Measurements from ENCODE around the gene CARD9. TPM values are rescaled to one million over a fixed set of nuclear protein-coding genes. Genes with fewer than 3 reads are reported as not detected.

Gene CARD9
- total RNA-seq, 3 donors from 2014 or later (not counting 1 experiment from before 2014, with no cell fraction given) = 1.6 to 4.2 (median 4.0) TPM

DNA sequence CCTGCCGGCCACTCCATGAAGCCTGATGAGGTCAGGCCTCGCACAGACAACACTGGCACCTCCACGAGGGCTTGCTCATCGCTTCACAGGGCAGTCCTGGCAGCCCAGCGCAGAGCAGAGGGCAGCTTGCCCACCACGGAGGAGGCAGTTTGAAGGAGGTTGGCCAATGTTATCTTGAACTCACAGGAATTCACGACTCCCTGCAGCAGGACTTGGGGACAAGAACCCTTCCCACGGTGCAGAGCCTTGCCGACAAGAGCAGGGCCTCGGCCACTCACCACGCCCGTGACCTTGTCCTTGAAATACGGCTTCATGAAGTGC lies 21.5 kb upstream of the CARD9 start:
- Histone ChIP-seq H3K36me3 (ENCODE audit: control insufficient read depth, insufficient read depth, low read length) (peaks cover 42% of the 10 kb centered on the region), H3K27me3 (ENCODE audit: control insufficient read depth, insufficient read depth, low read length) (no peaks in the 10 kb centered on the region), H3K4me1 (ENCODE audit: control insufficient read depth, insufficient read depth, low read length) (peaks cover 17% of the 10 kb centered on the region), H3K9me3 (ENCODE audit: control insufficient read depth, insufficient read depth, low read length) (no peaks in the 10 kb centered on the region), H3K27ac (ENCODE audit: low read length) (no peak overlapping the region), H3K4me3 (ENCODE audit: low read length) (no peak overlapping the region)
- 95% methylated on average over 13 of the region's 13 CpGs for WGBS (ENCODE audit: insufficient coverage)
- Mint-ChIP-seq H3K9me3 (no peaks in the 10 kb centered on the region), H3K4me1 (peaks cover 10 to 12% of the 10 kb centered on the region in 2 donors), H3K36me3 (no peaks in the 10 kb centered on the region), H3K4me3 (no peak overlapping the region), H3K27ac (no peak overlapping the region), H3K27me3 (ENCODE audit: low read depth in 2 of 2) (no peaks in the 10 kb centered on the region)
- DNase-seq = no peak
- TF ChIP-seq, protein P1, sequence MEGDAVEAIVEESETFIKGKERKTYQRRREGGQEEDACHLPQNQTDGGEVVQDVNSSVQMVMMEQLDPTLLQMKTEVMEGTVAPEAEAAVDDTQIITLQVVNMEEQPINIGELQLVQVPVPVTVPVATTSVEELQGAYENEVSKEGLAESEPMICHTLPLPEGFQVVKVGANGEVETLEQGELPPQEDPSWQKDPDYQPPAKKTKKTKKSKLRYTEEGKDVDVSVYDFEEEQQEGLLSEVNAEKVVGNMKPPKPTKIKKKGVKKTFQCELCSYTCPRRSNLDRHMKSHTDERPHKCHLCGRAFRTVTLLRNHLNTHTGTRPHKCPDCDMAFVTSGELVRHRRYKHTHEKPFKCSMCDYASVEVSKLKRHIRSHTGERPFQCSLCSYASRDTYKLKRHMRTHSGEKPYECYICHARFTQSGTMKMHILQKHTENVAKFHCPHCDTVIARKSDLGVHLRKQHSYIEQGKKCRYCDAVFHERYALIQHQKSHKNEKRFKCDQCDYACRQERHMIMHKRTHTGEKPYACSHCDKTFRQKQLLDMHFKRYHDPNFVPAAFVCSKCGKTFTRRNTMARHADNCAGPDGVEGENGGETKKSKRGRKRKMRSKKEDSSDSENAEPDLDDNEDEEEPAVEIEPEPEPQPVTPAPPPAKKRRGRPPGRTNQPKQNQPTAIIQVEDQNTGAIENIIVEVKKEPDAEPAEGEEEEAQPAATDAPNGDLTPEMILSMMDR (IDR thresholded peaks at IDR 0.05) = no peak
- intact Hi-C loops (cut with micrococcal nuclease) = no loop called here
- no peak for ATAC-seq

DNA sequence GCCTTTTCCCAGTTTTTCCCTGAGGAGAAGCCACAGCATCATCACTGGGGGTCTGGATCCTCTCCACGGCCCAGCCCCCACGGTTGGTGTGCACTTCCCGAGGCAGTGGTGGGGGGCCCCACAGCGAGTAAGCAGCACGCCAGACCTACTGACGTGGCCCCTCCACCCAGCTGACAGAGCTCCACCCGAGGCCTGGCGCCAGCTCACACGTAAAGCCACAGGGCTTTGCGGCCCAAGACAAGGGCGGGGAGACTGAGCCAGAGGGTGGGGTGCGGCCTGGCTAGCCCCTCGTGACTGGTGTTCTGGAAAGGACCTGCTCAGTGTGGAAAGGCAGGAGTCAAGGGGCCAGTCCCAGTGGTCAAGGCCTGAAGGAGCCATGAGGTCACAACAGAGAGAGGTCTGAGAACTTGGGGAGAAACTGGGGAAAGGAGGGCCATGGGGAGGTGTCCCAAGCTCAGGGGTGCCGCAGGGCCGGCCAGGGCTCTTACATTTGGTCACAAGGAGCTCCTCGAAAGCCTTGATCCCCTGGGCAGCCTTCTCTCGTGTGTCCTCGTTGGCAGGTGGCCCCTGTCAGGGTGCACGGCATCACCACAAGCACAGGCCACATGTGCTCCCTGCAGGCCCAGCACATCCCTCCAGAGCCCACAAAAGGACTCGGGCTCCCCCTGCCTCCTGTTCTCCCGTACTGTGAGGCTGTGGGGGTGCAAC lies 21.0 kb upstream of the CARD9 start:
- H3K9me3 Mint-ChIP-seq = no peaks in the 10 kb centered on the region
- no peak overlapping the region for H3K4me3 Mint-ChIP-seq
- TF ChIP-seq, protein P1 (IDR thresholded peaks at IDR 0.05) = no peak
- Histone ChIP-seq H3K36me3 (ENCODE audit: control insufficient read depth, insufficient read depth, low read length) (peaks cover 42% of the 10 kb centered on the region), H3K4me3 (ENCODE audit: low read length) (no peak overlapping the region), H3K27me3 (ENCODE audit: control insufficient read depth, insufficient read depth, low read length) (no peaks in the 10 kb centered on the region), H3K4me1 (ENCODE audit: control insufficient read depth, insufficient read depth, low read length) (peaks cover 16% of the 10 kb centered on the region), H3K27ac (ENCODE audit: low read length) (no peak overlapping the region), H3K9me3 (ENCODE audit: control insufficient read depth, insufficient read depth, low read length) (no peaks in the 10 kb centered on the region)
- H3K27ac Mint-ChIP-seq = no peak overlapping the region
- H3K4me1 Mint-ChIP-seq = peaks cover 9 to 12% of the 10 kb centered on the region in 2 donors
- DNase-seq (no peak), ATAC-seq (no peak)
- no peaks in the 10 kb centered on the region for H3K36me3 Mint-ChIP-seq
- no peaks in the 10 kb centered on the region for H3K27me3 Mint-ChIP-seq (ENCODE audit: low read depth in 2 of 2)
- intact Hi-C loops (cut with micrococcal nuclease) = no loop called here
- 94% methylated on average over 21 of the region's 21 CpGs for WGBS (ENCODE audit: insufficient coverage)

DNA sequence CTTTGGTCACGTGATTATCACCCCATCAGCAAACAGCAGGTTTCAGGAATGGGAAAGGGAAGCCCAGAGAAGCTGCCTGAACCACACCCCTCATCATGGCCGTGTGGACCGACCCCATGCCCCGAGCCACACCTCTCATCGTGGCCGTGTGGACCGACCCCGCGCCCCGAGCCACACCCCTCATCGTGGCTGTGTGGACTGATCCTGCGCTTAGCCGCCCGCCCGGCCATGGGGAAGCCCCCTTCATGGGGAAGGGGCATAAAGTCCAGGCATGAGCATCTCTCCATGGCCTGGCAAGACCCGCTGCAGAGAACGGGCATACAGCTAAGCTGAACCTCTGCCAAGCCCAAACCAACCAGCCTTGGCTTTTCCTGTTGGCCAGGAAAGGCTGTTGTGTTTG lies 20.1 kb upstream of the CARD9 start:
- Histone ChIP-seq H3K27ac (ENCODE audit: low read length) (no peak overlapping the region), H3K9me3 (ENCODE audit: control insufficient read depth, insufficient read depth, low read length) (no peaks in the 10 kb centered on the region), H3K36me3 (ENCODE audit: control insufficient read depth, insufficient read depth, low read length) (peaks cover 48% of the 10 kb centered on the region), H3K4me3 (ENCODE audit: low read length) (no peak overlapping the region), H3K4me1 (ENCODE audit: control insufficient read depth, insufficient read depth, low read length) (peaks cover 6% of the 10 kb centered on the region), H3K27me3 (ENCODE audit: control insufficient read depth, insufficient read depth, low read length) (no peaks in the 10 kb centered on the region)
- Mint-ChIP-seq H3K4me3 (no peak overlapping the region), H3K9me3 (no peaks in the 10 kb centered on the region), H3K27me3 (ENCODE audit: low read depth in 2 of 2) (no peaks in the 10 kb centered on the region), H3K36me3 (no peaks in the 10 kb centered on the region), H3K27ac (no peak overlapping the region), H3K4me1 (peaks cover 0 to 4% of the 10 kb centered on the region in 2 donors)
- ATAC-seq (no peak), DNase-seq (no peak)
- TF ChIP-seq, protein P1 (IDR thresholded peaks at IDR 0.05) = no peak
- intact Hi-C loops (cut with micrococcal nuclease) = no loop called here
- WGBS (ENCODE audit: insufficient coverage) = 97% methylated on average over 17 of the region's 17 CpGs
